ENCODE measurements around the gene OR52B2. TPM values are rescaled to one million over a fixed set of nuclear protein-coding genes. Genes with fewer than 3 reads are reported as not detected.

OR52B2 gene
- total and polyA plus RNA-seq, 2 of the 8 experiments (the other 6 are each of a cell fraction or from before 2014, with no cell fraction given), result 0.15 TPM; not detected in 1

DNA sequence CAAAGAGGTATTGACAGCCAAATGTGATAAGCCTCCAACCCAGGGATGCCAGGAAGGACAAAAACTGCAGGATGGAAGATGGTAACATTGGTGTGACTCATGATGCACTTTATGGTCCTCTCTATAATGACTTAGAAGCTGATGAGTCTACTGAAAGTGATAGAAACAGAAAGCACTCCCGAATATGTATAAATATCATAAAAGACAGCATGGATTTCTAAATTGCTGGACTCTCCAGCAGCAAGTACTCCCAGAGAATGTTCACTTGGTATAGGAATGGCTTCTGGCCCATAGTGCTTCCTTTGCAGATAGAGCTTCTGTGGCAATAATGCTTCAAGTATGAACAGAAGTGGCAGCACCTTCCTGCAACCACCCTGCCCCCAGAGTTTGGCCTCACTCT, at the start of gene OR52B2 (continued):
- TF ChIP-seq E2F6 (IDR thresholded peaks at IDR 0.05), result no peak
- TF ChIP-seq SAP30 (IDR thresholded peaks at IDR 0.05; ENCODE audit: insufficient read depth, insufficient replicate concordance, low read length), result no peak
- TF ChIP-seq SP4 (IDR thresholded peaks at IDR 0.05; ENCODE audit: low read length), result no peak
- TF ChIP-seq, protein P1, sequence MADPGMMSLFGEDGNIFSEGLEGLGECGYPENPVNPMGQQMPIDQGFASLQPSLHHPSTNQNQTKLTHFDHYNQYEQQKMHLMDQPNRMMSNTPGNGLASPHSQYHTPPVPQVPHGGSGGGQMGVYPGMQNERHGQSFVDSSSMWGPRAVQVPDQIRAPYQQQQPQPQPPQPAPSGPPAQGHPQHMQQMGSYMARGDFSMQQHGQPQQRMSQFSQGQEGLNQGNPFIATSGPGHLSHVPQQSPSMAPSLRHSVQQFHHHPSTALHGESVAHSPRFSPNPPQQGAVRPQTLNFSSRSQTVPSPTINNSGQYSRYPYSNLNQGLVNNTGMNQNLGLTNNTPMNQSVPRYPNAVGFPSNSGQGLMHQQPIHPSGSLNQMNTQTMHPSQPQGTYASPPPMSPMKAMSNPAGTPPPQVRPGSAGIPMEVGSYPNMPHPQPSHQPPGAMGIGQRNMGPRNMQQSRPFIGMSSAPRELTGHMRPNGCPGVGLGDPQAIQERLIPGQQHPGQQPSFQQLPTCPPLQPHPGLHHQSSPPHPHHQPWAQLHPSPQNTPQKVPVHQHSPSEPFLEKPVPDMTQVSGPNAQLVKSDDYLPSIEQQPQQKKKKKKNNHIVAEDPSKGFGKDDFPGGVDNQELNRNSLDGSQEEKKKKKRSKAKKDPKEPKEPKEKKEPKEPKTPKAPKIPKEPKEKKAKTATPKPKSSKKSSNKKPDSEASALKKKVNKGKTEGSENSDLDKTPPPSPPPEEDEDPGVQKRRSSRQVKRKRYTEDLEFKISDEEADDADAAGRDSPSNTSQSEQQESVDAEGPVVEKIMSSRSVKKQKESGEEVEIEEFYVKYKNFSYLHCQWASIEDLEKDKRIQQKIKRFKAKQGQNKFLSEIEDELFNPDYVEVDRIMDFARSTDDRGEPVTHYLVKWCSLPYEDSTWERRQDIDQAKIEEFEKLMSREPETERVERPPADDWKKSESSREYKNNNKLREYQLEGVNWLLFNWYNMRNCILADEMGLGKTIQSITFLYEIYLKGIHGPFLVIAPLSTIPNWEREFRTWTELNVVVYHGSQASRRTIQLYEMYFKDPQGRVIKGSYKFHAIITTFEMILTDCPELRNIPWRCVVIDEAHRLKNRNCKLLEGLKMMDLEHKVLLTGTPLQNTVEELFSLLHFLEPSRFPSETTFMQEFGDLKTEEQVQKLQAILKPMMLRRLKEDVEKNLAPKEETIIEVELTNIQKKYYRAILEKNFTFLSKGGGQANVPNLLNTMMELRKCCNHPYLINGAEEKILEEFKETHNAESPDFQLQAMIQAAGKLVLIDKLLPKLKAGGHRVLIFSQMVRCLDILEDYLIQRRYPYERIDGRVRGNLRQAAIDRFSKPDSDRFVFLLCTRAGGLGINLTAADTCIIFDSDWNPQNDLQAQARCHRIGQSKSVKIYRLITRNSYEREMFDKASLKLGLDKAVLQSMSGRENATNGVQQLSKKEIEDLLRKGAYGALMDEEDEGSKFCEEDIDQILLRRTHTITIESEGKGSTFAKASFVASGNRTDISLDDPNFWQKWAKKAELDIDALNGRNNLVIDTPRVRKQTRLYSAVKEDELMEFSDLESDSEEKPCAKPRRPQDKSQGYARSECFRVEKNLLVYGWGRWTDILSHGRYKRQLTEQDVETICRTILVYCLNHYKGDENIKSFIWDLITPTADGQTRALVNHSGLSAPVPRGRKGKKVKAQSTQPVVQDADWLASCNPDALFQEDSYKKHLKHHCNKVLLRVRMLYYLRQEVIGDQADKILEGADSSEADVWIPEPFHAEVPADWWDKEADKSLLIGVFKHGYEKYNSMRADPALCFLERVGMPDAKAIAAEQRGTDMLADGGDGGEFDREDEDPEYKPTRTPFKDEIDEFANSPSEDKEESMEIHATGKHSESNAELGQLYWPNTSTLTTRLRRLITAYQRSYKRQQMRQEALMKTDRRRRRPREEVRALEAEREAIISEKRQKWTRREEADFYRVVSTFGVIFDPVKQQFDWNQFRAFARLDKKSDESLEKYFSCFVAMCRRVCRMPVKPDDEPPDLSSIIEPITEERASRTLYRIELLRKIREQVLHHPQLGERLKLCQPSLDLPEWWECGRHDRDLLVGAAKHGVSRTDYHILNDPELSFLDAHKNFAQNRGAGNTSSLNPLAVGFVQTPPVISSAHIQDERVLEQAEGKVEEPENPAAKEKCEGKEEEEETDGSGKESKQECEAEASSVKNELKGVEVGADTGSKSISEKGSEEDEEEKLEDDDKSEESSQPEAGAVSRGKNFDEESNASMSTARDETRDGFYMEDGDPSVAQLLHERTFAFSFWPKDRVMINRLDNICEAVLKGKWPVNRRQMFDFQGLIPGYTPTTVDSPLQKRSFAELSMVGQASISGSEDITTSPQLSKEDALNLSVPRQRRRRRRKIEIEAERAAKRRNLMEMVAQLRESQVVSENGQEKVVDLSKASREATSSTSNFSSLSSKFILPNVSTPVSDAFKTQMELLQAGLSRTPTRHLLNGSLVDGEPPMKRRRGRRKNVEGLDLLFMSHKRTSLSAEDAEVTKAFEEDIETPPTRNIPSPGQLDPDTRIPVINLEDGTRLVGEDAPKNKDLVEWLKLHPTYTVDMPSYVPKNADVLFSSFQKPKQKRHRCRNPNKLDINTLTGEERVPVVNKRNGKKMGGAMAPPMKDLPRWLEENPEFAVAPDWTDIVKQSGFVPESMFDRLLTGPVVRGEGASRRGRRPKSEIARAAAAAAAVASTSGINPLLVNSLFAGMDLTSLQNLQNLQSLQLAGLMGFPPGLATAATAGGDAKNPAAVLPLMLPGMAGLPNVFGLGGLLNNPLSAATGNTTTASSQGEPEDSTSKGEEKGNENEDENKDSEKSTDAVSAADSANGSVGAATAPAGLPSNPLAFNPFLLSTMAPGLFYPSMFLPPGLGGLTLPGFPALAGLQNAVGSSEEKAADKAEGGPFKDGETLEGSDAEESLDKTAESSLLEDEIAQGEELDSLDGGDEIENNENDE (IDR thresholded peaks at IDR 0.05; ENCODE audit: insufficient replicate concordance, low read length), result no peak
- no peak for TF ChIP-seq EZH2 (IDR thresholded peaks at IDR 0.05; ENCODE audit: low read depth, low read length, severe bottlenecking)
- TF ChIP-seq RNF2 (IDR thresholded peaks at IDR 0.05; ENCODE audit: borderline replicate concordance, low read depth, low read length, missing control alignments, poor library complexity, severe bottlenecking), result no peak
- no peak for TF ChIP-seq SIN3A (conservative IDR thresholded peaks at IDR 0.05 in 1 of 2, IDR thresholded peaks at IDR 0.05 in 1 of 2; ENCODE audit: low read depth in 1 of 2, low read length in 2 of 2)
- TF ChIP-seq BACH1 (IDR thresholded peaks at IDR 0.05; ENCODE audit: low read length), result no peak
